ENCODE data around the gene ADAM15. TPM values are rescaled to one million over a fixed set of nuclear protein-coding genes. Genes with fewer than 3 reads are reported as not detected.

Gene ADAM15
- total RNA-seq, 1 donor from 2014 or later, result 72.0 TPM

GRCh38 chr1:155007251-155007828, 43.8 kb upstream of the ADAM15 start:
- no peak for DNase-seq (ENCODE audit: low spot score)
- peaks cover 36% of the 10 kb centered on the region for H3K4me1 Mint-ChIP-seq (ENCODE audit: low read depth)
- H3K36me3 Mint-ChIP-seq (ENCODE audit: low read depth), result peaks cover 53% of the 10 kb centered on the region
- H3K4me3 Mint-ChIP-seq (ENCODE audit: low read depth), result peak overlapping the region; percentile 76
- intact Hi-C loops (cut with micrococcal nuclease), result loop anchor here (10.0 kb wide), 1 partner anchor 53 kb away; the partner anchor contains the start of gene PBXIP1
- H3K27me3 Mint-ChIP-seq (ENCODE audit: low read depth), result no peaks in the 10 kb centered on the region
- peak overlapping the region; percentile 62 for H3K27ac Mint-ChIP-seq
- no peaks in the 10 kb centered on the region for H3K9me3 Mint-ChIP-seq

- peak; percentile 63 for DNase-seq (ENCODE audit: low spot score)
- no peaks in the 10 kb centered on the region for H3K27me3 Mint-ChIP-seq (ENCODE audit: low read depth)
- peaks cover 46% of the 10 kb centered on the region for H3K4me1 Mint-ChIP-seq (ENCODE audit: low read depth)
- peaks cover 57% of the 10 kb centered on the region for H3K36me3 Mint-ChIP-seq (ENCODE audit: low read depth)
- no peaks in the 10 kb centered on the region for H3K9me3 Mint-ChIP-seq
- peak overlapping the region; percentile 92 for H3K27ac Mint-ChIP-seq
- intact Hi-C loops (cut with micrococcal nuclease), result loop anchor here (1.0 to 10.0 kb wide), 3 partner anchors 9 to 53 kb away; partner anchors contain the start of genes CKS1B and PBXIP1
- peak overlapping the region; percentile 96 for H3K4me3 Mint-ChIP-seq (ENCODE audit: low read depth)
These were observed 42.8 kb upstream of the ADAM15 start for GRCh38 chr1:155008015-155008941.

DNA sequence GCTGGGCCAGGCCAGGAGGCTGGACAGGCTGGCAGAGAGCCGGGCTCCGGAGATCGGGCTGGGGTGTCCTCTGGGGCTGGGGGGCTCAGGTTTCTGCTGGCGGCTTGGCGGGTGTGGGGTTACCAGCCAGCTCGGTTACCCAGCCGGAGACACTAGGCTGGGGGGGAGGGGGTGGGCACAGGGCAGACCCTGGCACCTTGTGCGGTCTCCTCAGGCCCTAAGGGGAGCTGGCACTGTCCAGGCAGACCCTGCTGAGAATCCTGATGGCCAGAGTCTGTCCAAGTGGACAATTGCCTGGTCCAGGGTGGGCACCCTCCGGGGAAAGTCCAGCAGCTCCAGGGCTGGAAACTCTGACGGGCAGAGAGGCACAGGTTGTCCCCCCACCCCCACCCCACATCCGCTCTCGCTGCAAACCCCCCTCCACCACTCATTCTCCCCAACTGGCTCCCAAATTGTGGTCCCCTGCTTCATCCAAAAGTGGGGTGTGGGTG, 41.9 kb upstream of the ADAM15 start:
- Mint-ChIP-seq H3K9me3 (no peaks in the 10 kb centered on the region), H3K4me1 (ENCODE audit: low read depth) (peaks cover 51% of the 10 kb centered on the region), H3K27ac (peak overlapping the region; percentile 92), H3K4me3 (ENCODE audit: low read depth) (peak overlapping the region; percentile 96), H3K36me3 (ENCODE audit: low read depth) (peaks cover 59% of the 10 kb centered on the region), H3K27me3 (ENCODE audit: low read depth) (no peaks in the 10 kb centered on the region)
- intact Hi-C loops (cut with micrococcal nuclease), result loop anchor here (1.0 to 10.0 kb wide), 3 partner anchors 8 to 54 kb away; partner anchors contain the start of genes CKS1B and PBXIP1
- no peak for DNase-seq (ENCODE audit: low spot score)

DNA sequence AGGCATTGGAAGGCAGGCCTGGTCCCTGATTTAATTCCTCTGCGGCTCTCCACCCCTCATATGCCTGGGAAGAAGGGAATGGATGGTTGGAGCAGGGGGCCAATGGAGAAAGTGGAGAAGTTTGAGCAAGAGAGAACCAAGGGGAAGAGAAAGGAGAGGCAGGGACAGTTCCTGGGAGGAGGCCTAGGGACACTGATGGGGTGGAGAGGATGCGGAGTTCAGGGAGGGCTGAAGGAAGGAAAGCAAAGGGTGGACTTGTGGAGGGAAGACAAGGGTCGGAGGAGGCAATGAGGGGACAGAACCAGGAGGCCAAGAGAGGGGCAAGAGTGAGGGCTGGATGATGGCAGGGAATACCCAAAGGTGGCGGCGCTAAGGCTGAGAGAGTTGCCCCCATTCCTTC, 41.4 kb upstream of the ADAM15 start:
- H3K27me3 Mint-ChIP-seq (ENCODE audit: low read depth), result no peaks in the 10 kb centered on the region
- H3K9me3 Mint-ChIP-seq, result no peaks in the 10 kb centered on the region
- DNase-seq (ENCODE audit: low spot score), result no peak
- H3K4me3 Mint-ChIP-seq (ENCODE audit: low read depth), result peak overlapping the region; percentile 96
- H3K4me1 Mint-ChIP-seq (ENCODE audit: low read depth), result peaks cover 47% of the 10 kb centered on the region
- peak overlapping the region; percentile 92 for H3K27ac Mint-ChIP-seq
- H3K36me3 Mint-ChIP-seq (ENCODE audit: low read depth), result peaks cover 61% of the 10 kb centered on the region
- intact Hi-C loops (cut with micrococcal nuclease), result loop anchor here (1.0 to 10.0 kb wide), 3 partner anchors 8 to 55 kb away; partner anchors contain the start of genes CKS1B and PBXIP1

GRCh38 chr1:155010211-155010918, 40.8 kb upstream of the ADAM15 start:
- Mint-ChIP-seq H3K36me3 (ENCODE audit: low read depth) (peaks cover 65% of the 10 kb centered on the region), H3K9me3 (no peaks in the 10 kb centered on the region), H3K27ac (peak overlapping the region; percentile 92), H3K4me1 (ENCODE audit: low read depth) (peaks cover 44% of the 10 kb centered on the region), H3K4me3 (ENCODE audit: low read depth) (peak overlapping the region; percentile 96), H3K27me3 (ENCODE audit: low read depth) (no peaks in the 10 kb centered on the region)
- DNase-seq (ENCODE audit: low spot score), result no peak
- intact Hi-C loops (cut with micrococcal nuclease), result no loop called here

GRCh38 chr1:155011004-155011416, 40.1 kb upstream of the ADAM15 start:
- peaks cover 46% of the 10 kb centered on the region for H3K4me1 Mint-ChIP-seq (ENCODE audit: low read depth)

DNA sequence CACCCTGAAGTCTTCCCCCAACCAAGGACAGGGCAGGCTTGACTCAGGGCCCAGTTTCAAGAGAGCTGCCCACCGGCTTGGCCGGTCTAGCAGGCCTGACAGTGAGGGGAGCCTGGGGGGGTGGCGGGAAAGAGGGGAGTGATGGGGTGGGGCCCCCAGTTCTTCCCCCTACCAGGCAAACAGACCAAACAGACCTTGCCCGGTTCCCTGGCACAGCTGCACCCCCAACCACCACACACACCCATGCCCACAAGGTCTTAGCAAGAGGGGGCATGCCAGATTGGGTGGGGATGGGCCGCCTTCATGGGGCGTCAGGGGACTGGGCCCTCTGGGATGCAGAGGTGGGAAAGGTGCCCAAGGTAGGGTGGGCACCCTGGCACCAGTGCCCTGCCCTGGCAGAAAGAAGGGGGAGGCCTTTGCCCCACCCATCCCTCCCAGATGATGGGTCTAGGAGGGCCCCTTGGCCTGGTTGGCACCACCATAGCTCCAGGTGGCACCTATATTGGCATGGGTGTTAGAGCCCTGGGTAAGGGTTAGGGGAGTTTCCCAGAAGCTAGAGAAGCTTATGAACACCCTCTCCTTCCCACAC, 39.6 kb upstream of the ADAM15 start:
- Mint-ChIP-seq H3K9me3 (no peaks in the 10 kb centered on the region), H3K4me3 (ENCODE audit: low read depth) (peak overlapping the region; percentile 96), H3K27me3 (ENCODE audit: low read depth) (no peaks in the 10 kb centered on the region), H3K36me3 (ENCODE audit: low read depth) (peaks cover 72% of the 10 kb centered on the region), H3K27ac (peak overlapping the region; percentile 86), H3K4me1 (ENCODE audit: low read depth) (peaks cover 46% of the 10 kb centered on the region)
- intact Hi-C loops (cut with micrococcal nuclease), result no loop called here
- no peak for DNase-seq (ENCODE audit: low spot score)

More at GRCh38 chr1:155011004-155011416, 40.1 kb upstream of the ADAM15 start:
- peaks cover 71% of the 10 kb centered on the region for H3K36me3 Mint-ChIP-seq (ENCODE audit: low read depth)
- peak overlapping the region; percentile 96 for H3K4me3 Mint-ChIP-seq (ENCODE audit: low read depth)
- H3K27me3 Mint-ChIP-seq (ENCODE audit: low read depth), result no peaks in the 10 kb centered on the region
- no peak for DNase-seq (ENCODE audit: low spot score)
- intact Hi-C loops (cut with micrococcal nuclease), result no loop called here
- no peaks in the 10 kb centered on the region for H3K9me3 Mint-ChIP-seq
- peak overlapping the region; percentile 55 for H3K27ac Mint-ChIP-seq

- Mint-ChIP-seq H3K4me1 (ENCODE audit: low read depth) (peaks cover 46% of the 10 kb centered on the region), H3K27ac (peak overlapping the region; percentile 86), H3K9me3 (no peaks in the 10 kb centered on the region), H3K36me3 (ENCODE audit: low read depth) (peaks cover 77% of the 10 kb centered on the region), H3K4me3 (ENCODE audit: low read depth) (peak overlapping the region; percentile 96), H3K27me3 (ENCODE audit: low read depth) (no peaks in the 10 kb centered on the region)
- intact Hi-C loops (cut with micrococcal nuclease), result no loop called here
- DNase-seq (ENCODE audit: low spot score), result no peak
These were observed 39.0 kb upstream of the ADAM15 start for GRCh38 chr1:155012026-155012546.

- Mint-ChIP-seq H3K36me3 (ENCODE audit: low read depth) (peaks cover 82% of the 10 kb centered on the region), H3K4me1 (ENCODE audit: low read depth) (peaks cover 50% of the 10 kb centered on the region), H3K9me3 (no peaks in the 10 kb centered on the region), H3K4me3 (ENCODE audit: low read depth) (peak overlapping the region; percentile 96), H3K27ac (peak overlapping the region; percentile 86), H3K27me3 (ENCODE audit: low read depth) (no peaks in the 10 kb centered on the region)
- DNase-seq (ENCODE audit: low spot score), result no peak
- intact Hi-C loops (cut with micrococcal nuclease), result no loop called here
These were observed 38.1 kb upstream of the ADAM15 start for GRCh38 chr1:155012776-155013602.

- no peaks in the 10 kb centered on the region for H3K27me3 Mint-ChIP-seq (ENCODE audit: low read depth)
- H3K27ac Mint-ChIP-seq, result peak overlapping the region; percentile 86
These were observed 37.5 kb upstream of the ADAM15 start for GRCh38 chr1:155013632-155014031.

GRCh38 chr1:155014709-155015508, 36.2 kb upstream of the ADAM15 start:
- intact Hi-C loops (cut with micrococcal nuclease), result no loop called here
- H3K4me3 Mint-ChIP-seq (ENCODE audit: low read depth), result no peak overlapping the region
- no peak overlapping the region for H3K27ac Mint-ChIP-seq

More at GRCh38 chr1:155013632-155014031, 37.5 kb upstream of the ADAM15 start:
- no peaks in the 10 kb centered on the region for H3K9me3 Mint-ChIP-seq
- DNase-seq (ENCODE audit: low spot score), result no peak
- H3K36me3 Mint-ChIP-seq (ENCODE audit: low read depth), result peaks cover 86% of the 10 kb centered on the region
- intact Hi-C loops (cut with micrococcal nuclease), result no loop called here
- peak overlapping the region; percentile 96 for H3K4me3 Mint-ChIP-seq (ENCODE audit: low read depth)
- H3K4me1 Mint-ChIP-seq (ENCODE audit: low read depth), result peaks cover 47% of the 10 kb centered on the region

More at GRCh38 chr1:155014709-155015508, 36.2 kb upstream of the ADAM15 start:
- Mint-ChIP-seq H3K27me3 (ENCODE audit: low read depth) (no peaks in the 10 kb centered on the region), H3K4me1 (ENCODE audit: low read depth) (peaks cover 54% of the 10 kb centered on the region), H3K36me3 (ENCODE audit: low read depth) (peaks cover 86% of the 10 kb centered on the region), H3K9me3 (no peaks in the 10 kb centered on the region)
- DNase-seq (ENCODE audit: low spot score), result no peak

Data from activated T-helper 2 cell treated with anti-CD3 and anti-CD28 coated beads, Interferon-gamma antibody, Interleukin-2, Interleukin-4, amounts not matched to agents 10 μg/mL and 5 μg/mL and 100 μg/mL, durations not matched to agents 14 hours and 24 hours and 36 hours (primary cell).